Coronary artery (tissue), 2 donors: Measurements from ENCODE around the gene MYO1D.
"Not testable (repeated sequence)": the region's sequence is repeated elsewhere in the genome, so short reads cannot be mapped to it uniquely, and the experiment has no call there.

Source experiments
- DNase-seq: peaks from one replicate; pipeline ENCODE4 v3.0.0-alpha.2; 2017; ENCODE audit warnings: low spot score
- H3K27ac ChIP-seq, 2 donors: fragments of 200-600 bp; sonication (generic); one replicate each; pipeline ENCODE4 v1.5.1; 2016 to 2019
- H3K4me3 ChIP-seq: fragments of 200-600 bp; sonication (generic); 2 replicates; pipeline ENCODE4 v1.5.1; 2016; ENCODE audit warnings: mild to moderate bottlenecking, moderate library complexity
- CTCF ChIP-seq: fragments of 200-600 bp; sonication (generic); IDR thresholded peaks from one replicate; pipeline ENCODE4 v1.5.1; 2019; ENCODE audit warnings: antibody characterized with exemption

Gene MYO1D

GRCh38 chr17:32752934-32753333 is 124.0 kb downstream of the MYO1D start:
- TF ChIP-seq CTCF = no peak

GRCh38 chr17:32747856-32748255 is 129.1 kb downstream of the MYO1D start:
- H3K4me3 ChIP-seq = no peak overlapping the region
- no peak overlapping the region for H3K27ac ChIP-seq
- TF ChIP-seq CTCF = no peak
- DNase-seq = no peak

More at GRCh38 chr17:32752934-32753333, 124.0 kb downstream of the MYO1D start:
- Histone ChIP-seq H3K27ac (no peak overlapping the region), H3K4me3 (no peak overlapping the region)
- DNase-seq = no peak

- H3K27ac ChIP-seq = no peak overlapping the region
- DNase-seq = no peak
- TF ChIP-seq CTCF = no peak
- no peak overlapping the region for H3K4me3 ChIP-seq
Measured at GRCh38 chr17:32746698-32747097, 130.2 kb downstream of the MYO1D start.

- DNase-seq = no peak
- H3K27ac ChIP-seq = no peak overlapping the region
- H3K4me3 ChIP-seq = no peak overlapping the region
- no peak for TF ChIP-seq CTCF
Measured at GRCh38 chr17:32746280-32746679, 130.6 kb downstream of the MYO1D start.

- no peak for DNase-seq
- TF ChIP-seq CTCF = no peak
- Histone ChIP-seq H3K27ac (no peak overlapping the region), H3K4me3 (no peak overlapping the region)
Measured at GRCh38 chr17:32742681-32743538, 134.0 kb downstream of the MYO1D start.

GRCh38 chr17:32741381-32741780 is 135.5 kb downstream of the MYO1D start:
- no peak for DNase-seq
- TF ChIP-seq CTCF = no peak
- Histone ChIP-seq H3K27ac (no peak overlapping the region), H3K4me3 (no peak overlapping the region)

GRCh38 chr17:32739722-32740121 is 137.2 kb downstream of the MYO1D start:
- no peak for TF ChIP-seq CTCF
- no peak overlapping the region for H3K4me3 ChIP-seq
- no peak for DNase-seq
- no peak overlapping the region for H3K27ac ChIP-seq

- DNase-seq, H3K27ac ChIP-seq: not testable (repeated sequence)
Measured at GRCh38 chr17:32739151-32739550, 137.8 kb downstream of the MYO1D start.

More at GRCh38 chr17:32739151-32739550, 137.8 kb downstream of the MYO1D start:
- H3K4me3 ChIP-seq = not testable (repeated sequence)
